Limb (tissue), 2 donors: Measurements from ENCODE around the gene RADIL.

ENCODE experiments used
- DNase-seq, 2 donors: peaks; one replicate each; pipeline ENCODE4 v3.0.0-alpha.2; 2016; ENCODE audit errors: extremely low spot score in 2 of 2

Gene RADIL

DNA sequence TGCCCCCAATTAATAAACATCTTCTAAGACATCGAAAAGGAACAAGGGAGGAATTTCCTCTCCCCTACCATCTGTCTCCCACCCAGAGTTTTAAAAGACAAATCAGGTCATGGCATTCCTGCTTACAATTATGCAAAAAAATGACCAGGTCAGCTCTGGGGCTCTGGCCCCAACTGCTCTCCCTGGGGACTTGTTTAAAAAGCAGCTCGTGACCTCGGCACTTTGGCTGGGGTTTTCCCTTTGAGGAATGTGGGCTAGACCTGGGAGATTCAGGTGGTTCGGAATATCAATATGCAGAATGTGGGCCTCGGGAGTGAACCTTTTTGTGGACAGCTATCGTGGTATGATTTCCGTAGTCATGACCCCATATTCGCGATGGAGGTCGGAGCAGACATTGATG lies 648 bp upstream of the RADIL start:
- no peak for DNase-seq

DNA sequence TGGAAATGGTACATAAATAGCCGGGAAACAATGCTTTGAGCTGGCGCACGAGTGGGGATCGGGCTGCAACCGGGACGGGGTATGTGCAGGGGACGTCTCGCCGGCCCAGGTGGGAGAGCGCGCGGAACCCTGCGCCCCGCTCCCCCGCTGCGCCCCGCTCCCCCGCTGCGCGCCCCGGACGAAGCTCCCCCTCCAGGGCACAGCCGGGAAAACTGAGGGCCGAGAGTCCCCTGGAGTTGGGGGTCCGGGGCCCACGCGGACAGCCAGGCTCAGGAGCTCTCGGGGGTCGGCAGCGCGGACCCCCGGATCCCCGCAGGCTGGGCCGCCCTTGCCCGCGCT lies 514 bp downstream of the RADIL start:
- DNase-seq: no peak

DNA sequence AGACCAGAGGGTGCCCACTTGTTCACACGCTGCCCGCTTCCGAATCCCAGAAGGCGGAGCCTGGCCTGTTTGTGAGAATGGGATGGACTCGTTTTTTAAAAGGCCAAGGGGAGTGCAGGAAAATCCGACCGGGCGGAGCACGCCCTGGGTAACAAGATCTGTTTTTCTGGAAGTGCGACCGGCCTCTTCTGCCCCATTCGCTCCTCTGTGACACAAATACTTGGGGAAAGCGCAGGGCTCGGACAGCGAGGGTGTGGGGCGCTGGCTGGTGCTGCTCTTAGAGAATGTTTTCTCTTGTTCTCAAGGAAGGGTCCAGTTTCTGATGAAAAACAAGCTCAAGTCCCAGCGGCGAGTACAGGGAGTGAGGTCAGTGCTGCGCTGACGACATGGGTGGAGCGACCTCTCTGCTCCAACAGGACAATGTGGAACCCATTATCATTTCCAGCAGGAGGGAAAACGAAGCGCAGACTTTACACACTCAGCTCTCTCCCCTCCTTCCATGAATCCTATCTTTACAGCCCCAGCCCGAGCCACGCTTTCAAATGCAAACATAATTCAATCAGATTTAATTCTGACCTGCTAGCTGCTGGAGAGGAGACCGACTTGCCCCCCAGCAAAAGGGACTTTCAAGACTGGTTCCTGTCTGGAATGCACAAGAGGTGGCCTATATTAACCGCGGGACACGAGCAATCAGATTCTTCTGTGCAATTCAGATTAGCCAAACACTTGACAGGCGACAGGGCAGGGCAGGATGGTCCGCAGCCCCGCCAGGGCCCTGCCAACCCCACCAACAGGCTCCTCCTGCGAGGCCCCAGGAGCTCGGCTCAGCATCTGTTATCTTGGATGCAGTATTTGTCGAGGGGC lies 1.1 kb downstream of the RADIL start:
- DNase-seq: peak; percentile 57 to 60

DNA sequence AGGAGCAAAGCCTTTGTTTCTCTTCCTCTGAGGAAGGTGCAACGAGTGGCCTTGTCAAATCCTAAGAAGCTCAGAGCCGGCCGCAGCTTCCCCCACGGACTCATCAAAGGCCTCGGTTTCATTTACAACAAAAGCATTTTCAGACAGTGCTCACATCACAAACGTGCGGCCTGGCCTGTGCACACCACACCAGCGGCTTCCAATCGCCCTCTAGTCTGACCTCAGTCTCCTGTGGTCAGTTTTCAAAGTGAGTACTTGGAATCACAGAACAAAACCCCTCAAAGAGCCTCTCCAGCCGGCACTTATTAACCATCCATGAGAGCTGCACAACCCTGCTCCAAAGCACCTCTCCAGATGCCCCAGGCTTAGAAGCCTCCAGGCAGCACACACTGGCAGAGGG lies 3.3 kb downstream of the RADIL start:
- DNase-seq: no peak

DNA sequence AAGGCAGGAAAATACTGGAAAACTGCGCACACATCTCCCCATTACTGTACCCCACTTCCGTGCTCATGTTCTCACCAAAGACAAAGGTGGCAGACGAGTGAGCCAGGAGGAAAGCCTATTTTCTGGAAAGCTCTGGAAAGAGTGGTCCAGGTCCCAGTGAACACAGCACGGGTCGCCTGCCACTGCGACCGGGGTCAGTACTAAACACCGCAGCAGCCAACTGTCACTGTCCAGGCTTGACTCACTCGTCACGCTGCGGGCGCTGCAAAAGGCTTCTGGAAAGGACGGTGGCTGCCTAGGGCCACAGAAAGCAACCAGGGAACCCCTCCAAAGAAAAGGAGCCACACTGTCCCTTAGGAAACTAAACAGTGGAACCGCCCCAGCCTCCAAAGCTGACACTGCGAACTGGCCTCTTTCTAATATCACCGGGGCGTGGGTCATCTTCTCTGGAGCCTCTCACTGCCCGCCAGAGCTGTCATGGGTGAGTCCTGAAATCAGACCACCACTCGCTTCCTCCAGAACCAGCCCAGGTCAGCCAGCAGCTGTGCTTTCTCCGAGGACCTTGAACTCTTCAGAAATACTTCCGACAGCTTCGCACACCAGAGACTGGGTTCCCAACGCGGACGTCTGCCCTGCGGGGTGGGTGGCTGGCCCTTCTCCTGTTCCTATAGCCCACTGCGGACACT lies 4.0 kb downstream of the RADIL start:
- no peak for DNase-seq

DNA sequence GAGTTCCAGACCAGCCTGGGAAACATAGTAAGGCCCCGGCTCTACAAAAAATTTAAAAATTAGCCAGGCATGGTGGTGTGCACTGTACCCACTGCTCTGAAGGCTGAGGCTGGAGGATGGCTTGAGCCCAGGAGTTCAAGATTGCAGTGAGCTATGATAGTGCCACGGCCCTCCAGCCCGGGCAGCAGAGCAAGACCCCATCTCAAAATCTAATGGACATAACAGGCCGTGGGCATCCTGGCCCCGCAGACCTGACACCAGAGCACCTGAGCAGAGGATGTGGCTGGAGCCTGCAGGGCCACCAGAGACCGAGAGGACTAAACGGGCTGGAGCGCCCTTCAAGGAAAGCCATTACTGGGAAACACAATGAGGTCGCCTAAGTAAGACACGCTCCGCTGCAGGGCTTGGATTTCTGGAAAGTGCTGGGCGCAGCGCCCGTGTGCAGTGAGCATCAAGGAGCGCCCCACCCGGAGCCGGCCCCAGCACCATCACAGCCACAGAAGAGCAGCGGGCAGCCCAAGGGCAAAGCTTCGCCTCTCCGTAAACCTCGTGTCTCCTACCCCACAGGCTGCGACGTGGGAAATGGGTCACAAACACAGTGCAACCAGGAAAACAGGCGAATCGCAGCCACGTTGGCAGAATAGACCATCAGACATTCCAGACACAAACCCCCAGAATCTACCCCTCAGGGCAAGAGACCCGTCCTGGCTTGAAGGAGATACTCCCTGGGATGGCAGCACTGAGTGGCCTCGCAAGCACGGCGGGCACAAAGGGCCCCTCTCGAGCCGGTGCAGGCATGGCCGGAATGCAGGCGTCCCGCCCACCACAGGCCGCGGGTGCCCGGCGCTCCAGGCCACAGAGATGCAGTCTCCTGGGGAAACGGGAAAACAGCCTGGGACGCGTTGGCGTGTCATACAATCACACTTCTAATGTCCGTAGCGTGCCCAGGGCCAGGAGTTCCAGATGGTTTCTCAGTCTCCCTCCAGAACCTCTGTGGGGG lies 4.9 kb downstream of the RADIL start:
- no peak for DNase-seq

DNA sequence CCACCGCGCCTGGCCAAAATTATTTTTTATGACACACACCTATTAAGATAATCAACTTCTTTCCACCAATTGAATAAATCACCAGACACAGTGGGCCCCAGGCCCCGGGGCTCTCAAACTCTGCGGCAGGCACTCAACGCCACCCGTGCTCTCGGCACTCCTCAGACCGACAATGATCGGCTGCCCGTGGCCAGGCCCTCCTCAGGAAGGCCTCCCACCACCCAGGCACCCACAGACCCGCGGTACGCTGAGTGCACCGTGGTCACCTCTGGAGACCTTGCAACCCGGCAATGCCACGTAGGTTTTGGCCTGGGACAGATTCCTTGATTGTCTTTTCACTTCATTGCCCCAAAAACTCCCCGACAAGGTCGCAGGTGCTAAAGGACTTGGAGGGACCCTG lies 6.9 kb downstream of the RADIL start:
- DNase-seq: no peak

DNA sequence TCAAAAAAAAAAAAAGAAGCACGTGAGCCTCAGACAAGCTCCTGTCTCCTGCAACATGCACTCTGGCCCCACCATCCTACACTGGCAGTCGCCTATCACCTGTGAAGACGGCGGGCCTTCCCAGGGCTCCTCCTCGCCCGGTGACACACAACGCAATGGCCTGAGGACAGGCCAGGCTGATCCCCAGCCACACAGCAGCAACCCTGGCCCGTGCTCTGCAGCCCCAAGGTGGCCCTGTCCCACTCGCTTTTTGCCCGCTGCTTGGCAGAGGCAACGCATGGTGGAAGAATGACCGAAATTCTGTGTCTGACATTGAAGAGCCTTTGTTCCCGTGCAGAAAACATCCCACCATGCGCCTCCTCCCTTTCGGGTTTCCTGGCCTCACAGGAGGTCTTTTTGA lies 8.1 kb downstream of the RADIL start:
- no peak for DNase-seq

DNA sequence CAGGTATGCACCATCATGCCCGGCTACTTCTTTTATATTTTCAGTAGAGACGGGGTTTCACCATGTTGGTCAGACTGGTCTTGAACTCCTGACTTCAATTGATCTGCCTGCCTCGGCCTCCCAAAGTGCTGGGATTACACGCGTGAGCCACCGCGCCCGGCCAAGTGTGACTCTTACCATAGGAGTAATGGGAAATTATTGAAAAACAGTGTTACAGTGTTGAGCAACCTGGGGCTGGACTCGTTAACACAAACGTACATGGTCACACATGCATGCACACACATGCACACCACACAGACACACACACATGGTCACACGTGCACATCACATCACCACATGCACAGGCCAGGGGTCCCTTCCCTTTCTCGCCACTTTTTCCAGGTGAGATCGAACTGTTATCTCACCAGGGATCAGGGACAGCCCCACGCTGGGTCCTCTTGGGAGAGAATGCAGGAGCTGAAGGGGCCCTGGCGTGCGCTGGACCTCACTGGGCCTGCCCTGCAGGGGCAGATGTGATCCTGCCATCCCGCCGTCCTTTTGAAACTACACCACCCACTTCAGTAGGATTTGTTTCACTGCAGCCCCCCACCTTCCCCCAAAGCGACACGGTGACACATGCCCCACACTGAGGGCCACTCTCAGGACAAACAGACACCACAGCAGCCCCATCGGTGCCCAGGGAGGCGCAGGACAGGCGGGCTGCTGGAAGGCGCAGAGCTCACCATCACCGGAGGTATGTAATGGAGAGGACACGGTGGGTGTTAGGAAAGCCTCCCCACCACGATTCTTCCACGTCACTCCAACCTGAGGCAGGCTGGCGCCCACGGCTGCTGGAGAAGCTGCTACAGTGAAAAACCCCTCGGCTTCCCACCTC lies 10.2 kb downstream of the RADIL start:
- no peak for DNase-seq

DNA sequence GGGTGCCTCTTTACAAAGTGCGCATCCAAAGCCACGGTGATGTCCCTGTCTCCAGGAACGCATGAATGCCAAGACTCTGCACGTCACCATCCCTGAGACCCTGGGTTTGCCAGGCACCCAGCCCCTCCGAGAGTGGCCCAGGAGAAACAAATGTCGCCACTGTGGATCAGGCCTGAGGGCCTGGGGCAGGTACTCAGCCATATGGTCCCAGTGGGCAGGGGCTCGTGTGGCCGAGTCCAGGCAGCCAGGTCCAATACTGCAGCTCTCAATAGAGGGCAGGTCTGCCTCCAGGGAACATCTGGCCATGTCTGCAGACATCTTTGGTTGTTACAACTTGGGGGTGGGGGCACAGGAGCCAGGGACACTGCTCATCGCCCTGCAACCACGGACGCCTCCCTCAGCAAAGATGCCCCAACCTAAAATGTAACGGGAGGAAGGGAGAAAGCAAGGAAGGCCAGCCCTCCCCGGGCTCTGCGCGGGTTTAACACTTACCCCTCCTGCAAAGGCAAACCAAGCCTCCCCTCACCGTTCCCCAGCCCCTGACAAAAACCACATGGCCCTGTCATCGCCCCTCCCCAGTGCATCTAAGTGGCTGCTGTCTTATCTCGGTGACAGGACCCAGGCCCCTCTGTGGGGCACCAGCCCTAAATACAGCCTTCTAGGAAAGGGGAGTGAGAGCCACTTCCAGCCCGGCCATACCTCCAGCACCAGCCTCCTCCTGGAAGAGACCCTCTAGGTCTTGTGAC lies 11.4 kb downstream of the RADIL start:
- DNase-seq: no peak

DNA sequence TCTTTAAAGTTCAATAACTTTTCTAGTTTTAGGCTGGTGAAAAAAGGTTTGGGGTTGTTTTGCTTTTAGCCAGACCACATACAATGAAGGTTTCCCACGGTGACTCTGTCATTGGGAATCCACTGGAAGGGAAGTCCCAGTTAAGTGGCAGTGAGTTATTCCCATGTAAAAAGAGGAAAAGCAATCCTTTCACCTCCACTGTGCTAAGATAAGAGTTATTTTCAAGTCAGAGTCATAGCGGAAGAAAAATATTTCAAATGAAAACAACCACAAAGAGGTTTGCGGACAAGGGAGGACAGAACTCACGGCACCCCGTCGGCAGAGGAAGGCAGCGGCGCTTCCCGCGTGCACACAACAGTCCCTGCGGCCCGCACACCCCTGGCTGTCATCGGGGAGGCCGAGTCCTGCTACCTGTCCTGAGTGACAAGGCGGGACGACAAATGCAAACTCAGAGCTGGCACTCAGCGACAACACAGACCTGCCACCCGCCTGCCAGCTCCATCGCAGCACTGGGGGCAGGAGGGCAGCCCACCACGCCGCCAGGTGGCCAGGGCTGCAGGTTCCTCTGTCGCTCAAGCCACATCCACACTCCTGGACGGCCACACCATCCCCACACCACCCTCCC lies 12.3 kb downstream of the RADIL start:
- no peak for DNase-seq

DNA sequence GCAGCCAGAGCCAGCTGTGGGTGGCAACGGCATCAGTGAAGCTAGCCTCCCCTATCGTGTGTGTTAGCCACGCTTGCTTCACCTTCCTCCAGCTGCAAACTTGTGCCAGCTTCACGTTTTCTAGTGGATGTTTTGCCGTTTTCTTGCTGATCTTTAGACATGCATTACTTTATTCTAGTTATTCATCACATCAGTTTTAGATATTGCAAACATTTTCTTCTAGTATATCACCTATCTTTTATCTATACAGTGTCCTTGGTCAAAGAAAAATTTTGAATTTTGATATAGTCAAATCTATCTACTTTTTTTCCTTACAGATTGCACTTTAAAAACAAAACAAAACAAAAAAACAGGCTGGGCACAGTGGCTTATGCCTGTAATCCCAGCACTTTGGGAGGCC lies 15.0 kb downstream of the RADIL start:
- no peak for DNase-seq

DNA sequence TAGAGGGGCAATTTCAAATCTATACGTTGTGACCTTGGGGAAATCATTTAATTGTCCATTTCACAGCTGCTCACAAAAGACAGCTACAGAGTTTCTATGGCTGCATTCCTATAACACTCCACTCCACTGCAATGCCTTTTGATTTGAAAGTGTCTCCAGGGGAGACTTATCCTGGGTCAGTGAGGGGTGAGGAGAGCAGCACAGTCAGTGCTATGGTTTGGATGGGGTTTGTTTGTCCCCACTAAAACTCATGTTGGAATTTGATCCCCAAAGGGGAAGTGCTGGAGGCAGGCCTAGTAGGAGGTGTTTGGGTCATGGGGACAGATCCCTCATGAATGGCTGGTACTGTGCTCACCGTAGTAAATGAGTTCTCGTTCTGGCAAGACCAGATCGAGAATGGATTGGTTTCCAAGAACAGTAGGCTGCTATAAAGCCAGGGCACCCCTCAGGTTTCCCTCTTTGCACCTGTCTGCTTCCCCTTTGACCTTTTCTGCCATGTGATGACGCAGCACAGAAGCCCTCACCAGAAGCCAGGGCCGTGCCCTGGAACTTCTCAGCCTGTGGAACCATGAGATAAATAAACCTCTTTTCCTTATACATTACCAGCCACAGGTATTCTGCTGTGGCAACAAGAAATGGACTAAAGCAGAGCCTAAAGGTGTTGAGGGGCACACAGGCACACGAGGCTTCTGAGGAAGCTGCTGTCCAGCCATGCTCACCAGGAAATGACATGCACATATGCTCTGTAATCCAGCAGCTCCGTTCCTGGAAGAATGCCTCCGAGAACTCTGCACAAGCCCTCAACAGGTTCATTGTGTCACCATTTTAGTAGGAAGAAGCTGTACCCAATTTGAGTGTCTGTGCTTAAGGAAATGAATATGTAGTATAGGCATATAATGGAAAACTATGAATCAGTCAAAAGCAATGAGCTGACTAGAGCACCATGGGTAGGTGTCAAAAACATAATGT lies 16.7 kb downstream of the RADIL start:
- DNase-seq: no peak

DNA sequence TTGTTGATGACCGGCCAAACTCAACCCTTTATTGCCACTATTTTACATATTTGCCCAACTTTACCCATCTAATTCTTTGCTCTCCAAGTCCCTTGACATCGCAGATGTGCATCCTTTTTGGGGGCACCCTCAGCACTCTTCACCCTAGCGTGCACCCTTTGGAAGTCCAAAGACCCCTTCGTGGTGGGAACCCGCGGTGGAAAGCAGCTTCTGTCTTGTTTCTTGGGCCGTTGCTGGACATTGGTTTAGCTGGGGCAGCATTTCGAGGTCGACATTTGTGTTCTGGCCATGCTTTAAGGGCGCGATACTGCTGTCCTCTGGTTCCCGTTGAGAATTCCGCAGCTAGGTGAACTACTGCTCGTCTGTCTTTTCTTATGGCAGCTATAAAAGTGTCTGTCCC lies 21.4 kb downstream of the RADIL start:
- DNase-seq: no peak

DNA sequence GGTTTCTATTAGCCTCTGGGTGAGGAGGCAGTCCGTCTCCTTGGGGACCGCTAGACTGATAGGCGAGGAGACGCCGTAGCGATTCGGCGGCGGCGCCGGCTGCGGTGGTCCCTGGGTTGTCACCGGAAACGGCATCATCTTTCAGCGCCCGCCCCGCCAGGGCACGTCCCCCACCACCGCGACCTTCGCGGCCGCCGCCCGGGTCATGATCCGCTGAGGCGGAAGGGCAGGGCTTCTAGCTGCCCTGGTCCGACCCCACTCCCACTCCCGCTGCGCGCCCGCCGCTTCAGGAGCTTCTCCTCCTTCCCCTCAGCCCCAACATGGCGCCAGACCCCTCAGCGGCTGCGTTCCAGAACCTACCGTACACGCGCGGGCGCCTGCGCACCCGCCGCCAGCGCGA lies 21.8 kb downstream of the RADIL start, which contains the start of gene PAPOLB:
TSS of gene PAPOLB (minus strand) at position 358 of the 400 bp plus-strand sequence. CDS start at position 138, 220 bp downstream.
- no peak for DNase-seq

DNA sequence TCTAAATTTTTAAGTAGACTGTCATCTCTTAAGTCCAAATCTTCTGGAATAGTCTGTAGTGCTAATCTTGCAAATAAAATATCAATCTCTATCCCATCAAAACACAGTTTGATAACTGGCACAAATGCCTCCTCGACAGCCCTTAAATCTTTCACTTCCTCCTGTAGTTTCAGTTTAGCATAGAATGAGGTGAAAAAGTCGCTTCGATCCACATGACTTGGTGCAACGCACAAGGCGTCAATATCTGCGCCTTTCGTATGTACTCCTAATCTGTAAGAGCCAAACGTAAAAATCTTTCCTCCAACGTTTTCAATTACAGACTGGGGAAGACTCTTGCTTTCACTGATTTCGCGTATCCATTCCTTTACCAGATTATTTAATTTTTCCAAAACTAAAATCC lies 22.3 kb downstream of the RADIL start:
- DNase-seq: no peak

DNA sequence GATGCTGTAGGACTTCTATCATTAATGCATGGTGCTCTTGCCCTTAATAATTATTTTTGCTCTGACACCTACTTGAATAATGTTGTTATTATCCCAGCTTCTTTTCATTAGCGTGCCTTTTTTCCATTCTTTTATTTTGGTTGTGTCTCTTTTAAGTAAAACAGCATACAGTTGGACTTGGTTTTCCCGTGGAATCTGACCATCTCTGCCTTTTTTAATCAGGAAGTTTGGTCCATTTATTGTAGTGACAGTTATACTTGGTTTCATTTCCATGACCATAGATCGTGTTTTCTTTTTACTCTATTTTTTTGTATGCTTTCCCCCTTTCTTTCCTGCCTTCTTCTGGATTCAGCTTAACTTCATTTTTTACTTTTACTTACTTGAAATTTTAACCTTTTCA lies 26.3 kb downstream of the RADIL start:
- DNase-seq: no peak

DNA sequence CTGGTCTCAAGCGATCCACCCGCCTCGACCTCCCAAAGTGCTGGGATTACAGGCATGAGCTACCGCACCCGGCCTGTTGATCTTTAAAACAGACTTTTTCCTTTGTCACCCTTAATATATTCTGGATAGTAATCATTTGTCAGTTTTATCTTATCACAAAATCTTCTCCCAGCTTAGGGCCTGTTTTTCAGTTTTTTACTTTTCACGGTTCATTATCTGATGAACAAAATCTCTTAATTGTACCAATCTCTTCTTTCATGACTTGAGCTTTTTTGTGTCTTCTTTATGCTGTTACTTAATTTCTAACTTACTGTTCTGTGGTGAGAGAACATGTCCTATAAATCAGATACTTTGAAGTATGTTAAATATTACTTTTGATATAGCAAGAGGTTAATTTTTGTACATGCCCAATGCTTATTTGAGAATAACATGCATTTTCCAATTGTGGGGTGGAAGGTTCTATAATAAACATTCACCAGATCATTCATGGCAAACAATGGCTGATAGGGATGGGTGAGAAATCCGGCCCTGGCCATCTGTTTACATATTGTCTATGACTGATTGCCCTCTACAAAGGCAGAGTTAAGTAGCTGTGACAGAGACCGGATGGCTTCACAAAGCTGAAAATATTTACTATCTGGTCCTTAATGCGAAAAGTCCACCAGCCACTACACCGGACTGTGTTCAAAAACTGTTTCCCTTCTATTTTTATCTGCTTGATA lies 27.0 kb downstream of the RADIL start:
- DNase-seq: no peak
